Measurements from ENCODE around the gene CLSTN2.

GRCh38 chr3:140303875-140304274 is 368.9 kb downstream of the CLSTN2 start:
- TF ChIP-seq, protein P1, sequence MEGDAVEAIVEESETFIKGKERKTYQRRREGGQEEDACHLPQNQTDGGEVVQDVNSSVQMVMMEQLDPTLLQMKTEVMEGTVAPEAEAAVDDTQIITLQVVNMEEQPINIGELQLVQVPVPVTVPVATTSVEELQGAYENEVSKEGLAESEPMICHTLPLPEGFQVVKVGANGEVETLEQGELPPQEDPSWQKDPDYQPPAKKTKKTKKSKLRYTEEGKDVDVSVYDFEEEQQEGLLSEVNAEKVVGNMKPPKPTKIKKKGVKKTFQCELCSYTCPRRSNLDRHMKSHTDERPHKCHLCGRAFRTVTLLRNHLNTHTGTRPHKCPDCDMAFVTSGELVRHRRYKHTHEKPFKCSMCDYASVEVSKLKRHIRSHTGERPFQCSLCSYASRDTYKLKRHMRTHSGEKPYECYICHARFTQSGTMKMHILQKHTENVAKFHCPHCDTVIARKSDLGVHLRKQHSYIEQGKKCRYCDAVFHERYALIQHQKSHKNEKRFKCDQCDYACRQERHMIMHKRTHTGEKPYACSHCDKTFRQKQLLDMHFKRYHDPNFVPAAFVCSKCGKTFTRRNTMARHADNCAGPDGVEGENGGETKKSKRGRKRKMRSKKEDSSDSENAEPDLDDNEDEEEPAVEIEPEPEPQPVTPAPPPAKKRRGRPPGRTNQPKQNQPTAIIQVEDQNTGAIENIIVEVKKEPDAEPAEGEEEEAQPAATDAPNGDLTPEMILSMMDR (IDR thresholded peaks at IDR 0.05; ENCODE audit: low read depth, low read length, missing input control), result no peak
- TF ChIP-seq SP1 (IDR thresholded peaks at IDR 0.05), result no peak
